ENCODE measurements around the gene TLL1. TPM values are rescaled to one million over a fixed set of nuclear protein-coding genes. Genes with fewer than 3 reads are reported as not detected.

The TLL1 gene
- total RNA-seq, 2 experiments from 2014 or later: not detected

GRCh38 chr4:165971933-165972332 is 98.9 kb downstream of the TLL1 start:
- H3K27ac Mint-ChIP-seq: no peak overlapping the region
- ATAC-seq (no peak), DNase-seq (no peak)
- TF ChIP-seq, protein P1, sequence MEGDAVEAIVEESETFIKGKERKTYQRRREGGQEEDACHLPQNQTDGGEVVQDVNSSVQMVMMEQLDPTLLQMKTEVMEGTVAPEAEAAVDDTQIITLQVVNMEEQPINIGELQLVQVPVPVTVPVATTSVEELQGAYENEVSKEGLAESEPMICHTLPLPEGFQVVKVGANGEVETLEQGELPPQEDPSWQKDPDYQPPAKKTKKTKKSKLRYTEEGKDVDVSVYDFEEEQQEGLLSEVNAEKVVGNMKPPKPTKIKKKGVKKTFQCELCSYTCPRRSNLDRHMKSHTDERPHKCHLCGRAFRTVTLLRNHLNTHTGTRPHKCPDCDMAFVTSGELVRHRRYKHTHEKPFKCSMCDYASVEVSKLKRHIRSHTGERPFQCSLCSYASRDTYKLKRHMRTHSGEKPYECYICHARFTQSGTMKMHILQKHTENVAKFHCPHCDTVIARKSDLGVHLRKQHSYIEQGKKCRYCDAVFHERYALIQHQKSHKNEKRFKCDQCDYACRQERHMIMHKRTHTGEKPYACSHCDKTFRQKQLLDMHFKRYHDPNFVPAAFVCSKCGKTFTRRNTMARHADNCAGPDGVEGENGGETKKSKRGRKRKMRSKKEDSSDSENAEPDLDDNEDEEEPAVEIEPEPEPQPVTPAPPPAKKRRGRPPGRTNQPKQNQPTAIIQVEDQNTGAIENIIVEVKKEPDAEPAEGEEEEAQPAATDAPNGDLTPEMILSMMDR (IDR thresholded peaks at IDR 0.05): no peak
- ChIA-PET POLR2A (no interaction called here), CTCF (no interaction called here)
- H3K9me3 Mint-ChIP-seq: peaks cover 6% of the 10 kb centered on the region
- no peaks in the 10 kb centered on the region for H3K4me1 Mint-ChIP-seq (ENCODE audit: low read depth)
- intact Hi-C loops (cut with micrococcal nuclease): no loop called here
- no peak overlapping the region for H3K4me3 Mint-ChIP-seq
- H3K27me3 Mint-ChIP-seq: no peaks in the 10 kb centered on the region
- H3K36me3 Mint-ChIP-seq (ENCODE audit: low read depth): no peaks in the 10 kb centered on the region

DNA sequence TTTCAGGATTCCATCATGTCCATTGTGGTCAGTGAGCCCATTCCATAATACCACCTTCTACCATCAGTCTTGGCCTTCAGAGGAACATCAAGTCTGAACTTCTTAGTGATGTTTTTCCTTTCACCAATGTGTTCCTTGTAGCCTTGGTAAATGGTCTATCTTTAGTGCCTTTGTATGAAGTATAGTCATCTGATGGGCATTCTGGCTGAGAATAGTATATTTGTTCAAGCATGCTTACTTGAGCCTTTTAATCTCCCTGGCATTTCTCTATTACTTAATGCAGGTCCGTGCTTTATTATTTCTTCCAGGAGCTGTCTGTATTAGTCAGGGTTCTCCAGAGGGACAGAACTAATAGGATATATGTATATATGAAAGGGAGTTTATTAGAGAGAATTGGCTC is 99.7 kb downstream of the TLL1 start:
- no peaks in the 10 kb centered on the region for H3K4me1 Mint-ChIP-seq (ENCODE audit: low read depth)

GRCh38 chr4:165982934-165983333 is 109.9 kb downstream of the TLL1 start:
- H3K4me1 Mint-ChIP-seq (ENCODE audit: low read depth): no peaks in the 10 kb centered on the region
- ChIA-PET CTCF (no interaction called here), POLR2A (no interaction called here)

More for the DNA sequence above, 99.7 kb downstream of the TLL1 start:
- no peaks in the 10 kb centered on the region for H3K27me3 Mint-ChIP-seq
- ChIA-PET POLR2A (no interaction called here), CTCF (no interaction called here)
- ATAC-seq: no peak
- H3K36me3 Mint-ChIP-seq (ENCODE audit: low read depth): no peaks in the 10 kb centered on the region
- intact Hi-C loops (cut with micrococcal nuclease): no loop called here
- peaks cover 4% of the 10 kb centered on the region for H3K9me3 Mint-ChIP-seq
- no peak overlapping the region for H3K4me3 Mint-ChIP-seq
- no peak overlapping the region for H3K27ac Mint-ChIP-seq
- no peak for DNase-seq
- TF ChIP-seq, protein P1 (IDR thresholded peaks at IDR 0.05): no peak

GRCh38 chr4:165986956-165987698 is 114.1 kb downstream of the TLL1 start:
- Mint-ChIP-seq H3K9me3 (no peaks in the 10 kb centered on the region), H3K4me3 (no peak overlapping the region), H3K27ac (no peak overlapping the region), H3K27me3 (no peaks in the 10 kb centered on the region), H3K36me3 (ENCODE audit: low read depth) (no peaks in the 10 kb centered on the region), H3K4me1 (ENCODE audit: low read depth) (no peaks in the 10 kb centered on the region)
- ATAC-seq: no peak
- CTCF ChIA-PET: no interaction called here
- TF ChIP-seq, protein P1 (IDR thresholded peaks at IDR 0.05): no peak
- intact Hi-C loops (cut with micrococcal nuclease): no loop called here
- no peak for DNase-seq
- POLR2A ChIA-PET: no interaction called here

More at GRCh38 chr4:165982934-165983333, 109.9 kb downstream of the TLL1 start:
- Mint-ChIP-seq H3K36me3 (ENCODE audit: low read depth) (no peaks in the 10 kb centered on the region), H3K4me3 (no peak overlapping the region), H3K27me3 (no peaks in the 10 kb centered on the region), H3K27ac (no peak overlapping the region), H3K9me3 (no peaks in the 10 kb centered on the region)
- TF ChIP-seq, protein P1 (IDR thresholded peaks at IDR 0.05): no peak
- ATAC-seq (no peak), DNase-seq (no peak)
- intact Hi-C loops (cut with micrococcal nuclease): no loop called here

- Mint-ChIP-seq H3K4me3 (no peak overlapping the region), H3K4me1 (ENCODE audit: low read depth) (no peaks in the 10 kb centered on the region), H3K27me3 (no peaks in the 10 kb centered on the region), H3K36me3 (ENCODE audit: low read depth) (no peaks in the 10 kb centered on the region), H3K27ac (no peak overlapping the region), H3K9me3 (no peaks in the 10 kb centered on the region)
- intact Hi-C loops (cut with micrococcal nuclease): no loop called here
- TF ChIP-seq, protein P1 (IDR thresholded peaks at IDR 0.05): no peak
- DNase-seq (no peak), ATAC-seq (no peak)
- POLR2A ChIA-PET: no interaction called here
- CTCF ChIA-PET: no interaction called here
Observed at GRCh38 chr4:165991325-165992180, 118.5 kb downstream of the TLL1 start.
